Stimulated activated CD4-positive, alpha-beta T cell treated with anti-CD3 and anti-CD28 coated beads, Interleukin-15, amount 100 ng/mL, for 24 hours (primary cell): ENCODE measurements around the gene SLC24A4.

Source experiments
- DNase-seq: peaks from one replicate; pipeline ENCODE4 v3.0.0-alpha.2; 2020

Gene SLC24A4

GRCh38 chr14:92441751-92442504, 119.0 kb downstream of the SLC24A4 start:
- DNase-seq, result no peak

- DNase-seq, result no peak
Measured at GRCh38 chr14:92443167-92443566, 120.2 kb downstream of the SLC24A4 start.

- DNase-seq, result no peak
Measured at GRCh38 chr14:92443741-92444140, 120.8 kb downstream of the SLC24A4 start.

GRCh38 chr14:92446771-92447170, 123.8 kb downstream of the SLC24A4 start:
- DNase-seq, result no peak

GRCh38 chr14:92447416-92448197, 124.6 kb downstream of the SLC24A4 start:
- no peak for DNase-seq

DNA sequence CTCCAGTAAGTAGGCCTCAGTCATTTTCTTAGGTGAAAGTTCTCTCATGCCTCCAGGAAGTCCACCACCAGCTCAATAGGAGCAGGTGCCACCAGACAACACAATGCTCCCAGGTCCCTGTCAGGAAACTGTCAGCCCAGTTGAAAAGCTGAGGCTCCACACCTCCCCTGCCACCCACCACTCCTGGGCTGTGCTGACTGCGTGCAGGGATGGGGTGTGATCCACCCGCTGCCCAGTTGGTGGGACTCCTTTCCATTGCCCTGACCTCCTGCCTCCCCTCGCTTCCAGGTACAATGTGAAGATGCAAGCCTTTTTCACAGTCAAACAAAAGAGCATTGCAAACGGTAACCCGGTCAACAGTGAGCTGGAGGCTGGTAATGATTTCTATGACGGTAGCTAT, 125.8 kb downstream of the SLC24A4 start:
- DNase-seq, result no peak

- no peak for DNase-seq
Measured at GRCh38 chr14:92449404-92450181, 126.6 kb downstream of the SLC24A4 start.

GRCh38 chr14:92450351-92451070, 127.5 kb downstream of the SLC24A4 start:
- no peak for DNase-seq

GRCh38 chr14:92451245-92451644, 128.3 kb downstream of the SLC24A4 start:
- DNase-seq, result no peak

DNA sequence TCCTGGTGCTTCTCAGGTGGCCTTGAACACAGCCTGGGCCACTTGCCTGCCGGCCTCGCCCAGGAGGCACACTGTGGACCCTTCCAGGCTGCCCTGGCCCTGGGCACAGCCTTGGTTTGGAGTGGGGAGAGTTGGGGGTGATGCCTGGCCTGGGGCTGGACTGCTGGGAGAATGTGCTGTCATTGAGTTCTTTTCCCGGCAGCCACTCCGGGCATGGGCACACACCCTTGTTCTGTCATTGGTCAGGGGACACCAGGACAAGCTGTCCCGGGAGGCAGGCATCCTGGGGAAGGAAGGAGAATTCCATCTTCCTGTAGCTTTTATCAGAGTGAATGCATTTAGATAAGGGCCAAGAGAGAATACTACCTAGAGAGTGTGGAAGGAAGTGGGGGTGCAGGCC, 128.8 kb downstream of the SLC24A4 start:
- no peak for DNase-seq

DNA sequence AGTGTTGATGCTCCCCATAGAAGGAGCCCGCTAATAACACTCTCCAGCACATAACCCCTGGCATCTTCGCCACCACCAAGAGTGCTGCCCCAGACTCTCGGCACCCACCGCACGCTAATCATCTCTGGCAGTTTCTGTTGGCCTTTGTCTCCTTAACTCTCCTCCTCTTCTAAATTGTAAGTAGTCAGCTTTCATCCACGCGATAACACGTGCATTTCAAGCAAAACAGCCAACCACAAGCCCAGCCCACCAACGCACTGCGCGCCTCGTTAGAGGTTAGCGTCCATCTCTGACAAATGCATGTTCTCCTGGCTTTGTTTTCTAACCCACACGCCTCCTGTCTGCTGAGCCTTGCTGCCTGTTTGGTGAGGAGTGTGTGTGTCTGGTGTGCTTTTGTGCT, 129.5 kb downstream of the SLC24A4 start:
- no peak for DNase-seq

- DNase-seq, result no peak
Measured at GRCh38 chr14:92453691-92454090, 130.7 kb downstream of the SLC24A4 start.

DNA sequence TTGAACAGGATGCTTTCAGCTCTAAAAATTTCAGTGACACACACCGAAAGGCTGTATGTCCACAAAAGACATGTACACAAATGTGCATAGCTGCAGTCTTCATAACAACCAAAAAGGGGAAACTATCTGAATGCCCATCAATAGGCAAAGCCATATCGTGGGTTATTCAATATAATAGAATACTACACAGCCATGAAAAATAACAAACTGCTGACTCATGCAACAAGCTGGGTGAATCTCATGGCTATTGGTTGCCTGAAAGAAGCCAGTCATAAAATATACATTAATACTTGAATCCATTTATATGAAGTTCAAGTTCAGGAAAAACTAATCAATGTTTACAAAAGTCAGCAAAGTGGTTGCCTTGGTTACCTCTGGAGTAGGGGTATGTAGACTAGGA, 132.3 kb downstream of the SLC24A4 start:
- DNase-seq, result no peak

- DNase-seq, result no peak
Measured at GRCh38 chr14:92456215-92457015, 133.4 kb downstream of the SLC24A4 start.

GRCh38 chr14:92457016-92457565, 134.1 kb downstream of the SLC24A4 start:
- no peak for DNase-seq

GRCh38 chr14:92458136-92459029, 135.4 kb downstream of the SLC24A4 start:
- DNase-seq, result no peak

- no peak for DNase-seq
Measured at GRCh38 chr14:92459030-92459949, 136.3 kb downstream of the SLC24A4 start.

DNA sequence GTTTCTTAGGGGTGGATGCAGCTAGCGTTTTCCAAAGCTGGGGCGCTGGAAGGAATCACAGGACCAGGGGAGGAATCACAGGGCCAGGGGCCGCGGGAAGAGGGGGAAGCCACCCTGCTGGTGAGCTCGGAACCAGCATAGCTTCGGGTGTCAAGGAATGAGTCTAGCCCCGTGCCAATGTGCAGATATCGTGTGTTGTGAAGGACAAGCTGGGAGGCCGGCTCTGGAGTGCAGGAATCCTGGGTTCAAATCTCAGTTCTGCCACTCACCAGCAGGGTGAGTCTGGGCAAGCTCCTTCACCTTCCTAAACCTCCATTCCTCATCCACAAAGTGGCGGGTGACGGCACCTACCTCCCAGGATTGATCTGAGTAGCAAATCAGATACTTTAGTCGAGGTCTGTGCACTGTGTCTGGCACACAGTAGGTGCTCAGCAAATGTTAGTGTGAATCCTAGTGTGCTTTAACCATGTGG, 137.0 kb downstream of the SLC24A4 start:
- no peak for DNase-seq

DNA sequence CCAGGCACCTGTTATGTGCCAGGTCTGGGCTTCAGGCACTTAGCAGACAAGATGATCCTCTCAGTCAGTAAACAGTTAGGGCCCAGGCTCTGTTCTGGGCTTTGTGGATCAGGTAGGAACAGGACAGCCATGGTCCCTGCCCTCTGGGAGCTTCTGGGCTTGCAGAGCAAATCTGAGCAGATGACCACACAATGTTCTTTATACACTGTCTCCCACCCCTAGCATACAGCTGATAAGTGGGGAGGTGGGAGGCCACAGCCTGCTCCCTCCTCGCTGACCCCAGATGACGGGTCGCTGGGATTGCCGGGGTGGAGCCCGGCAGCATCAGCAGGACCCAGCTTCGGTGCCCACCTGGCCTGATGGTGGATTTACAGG, 137.6 kb downstream of the SLC24A4 start:
- DNase-seq, result no peak
